Measurements from ENCODE around the gene AFF1.
A peak's percentile ranks its signal among the peaks of the same experiment; 100 is the strongest.

Gene AFF1

GRCh38 chr4:87037671-87038334 lies 103.0 kb downstream of the AFF1 start:
- Histone ChIP-seq H3K4me3 (ENCODE audit: low read length in 2 of 2) (no peak overlapping the region), H3K9me3 (ENCODE audit: control insufficient read depth in 2 of 2, low read length in 2 of 2) (no peaks in the 10 kb centered on the region), H3K27me3 (ENCODE audit: control insufficient read depth in 1 of 2, insufficient read depth in 2 of 2, low read length in 2 of 2) (no peaks in the 10 kb centered on the region), H3K36me3 (ENCODE audit: control insufficient read depth in 2 of 2, insufficient read depth in 2 of 2, low read length in 2 of 2) (no peaks in the 10 kb centered on the region), H3K9ac (ENCODE audit: low read length in 2 of 2) (peak overlapping the region in 1 of 2 donors; percentile 23), H3K27ac (ENCODE audit: low read length) (peak overlapping the region; percentile 89), H3K4me1 (ENCODE audit: control insufficient read depth, insufficient read depth, low read length) (peaks cover 65% of the 10 kb centered on the region)

GRCh38 chr4:87038837-87039615 lies 104.2 kb downstream of the AFF1 start:
- Histone ChIP-seq H3K9ac (ENCODE audit: low read length in 2 of 2) (peak overlapping the region; percentile 23 to 37), H3K9me3 (ENCODE audit: control insufficient read depth in 2 of 2, low read length in 2 of 2) (no peaks in the 10 kb centered on the region), H3K27ac (ENCODE audit: low read length) (peak overlapping the region; percentile 89), H3K4me1 (ENCODE audit: control insufficient read depth, insufficient read depth, low read length) (peaks cover 56% of the 10 kb centered on the region), H3K4me3 (ENCODE audit: low read length in 2 of 2) (peak overlapping the region in 1 of 2 donors; percentile 6), H3K36me3 (ENCODE audit: control insufficient read depth in 2 of 2, insufficient read depth in 2 of 2, low read length in 2 of 2) (no peaks in the 10 kb centered on the region), H3K27me3 (ENCODE audit: control insufficient read depth in 1 of 2, insufficient read depth in 2 of 2, low read length in 2 of 2) (no peaks in the 10 kb centered on the region)

- H3K9ac ChIP-seq (ENCODE audit: low read length in 2 of 2), result no peak overlapping the region
- H3K27me3 ChIP-seq (ENCODE audit: control insufficient read depth in 1 of 2, insufficient read depth in 2 of 2, low read length in 2 of 2), result no peaks in the 10 kb centered on the region
- no peaks in the 10 kb centered on the region for H3K36me3 ChIP-seq (ENCODE audit: control insufficient read depth in 2 of 2, insufficient read depth in 2 of 2, low read length in 2 of 2)
- H3K4me3 ChIP-seq (ENCODE audit: low read length in 2 of 2), result peak overlapping the region in 1 of 2 donors; percentile 22
- peaks cover 65% of the 10 kb centered on the region for H3K4me1 ChIP-seq (ENCODE audit: control insufficient read depth, insufficient read depth, low read length)
- H3K9me3 ChIP-seq (ENCODE audit: control insufficient read depth in 2 of 2, low read length in 2 of 2), result no peaks in the 10 kb centered on the region
- peak overlapping the region; percentile 89 for H3K27ac ChIP-seq (ENCODE audit: low read length)
Observed at GRCh38 chr4:87041141-87041540, 106.3 kb downstream of the AFF1 start.

- Histone ChIP-seq H3K4me1 (ENCODE audit: control insufficient read depth, insufficient read depth, low read length) (peaks cover 61% of the 10 kb centered on the region), H3K27ac (ENCODE audit: low read length) (peak overlapping the region; percentile 89), H3K9ac (ENCODE audit: low read length in 2 of 2) (no peak overlapping the region), H3K4me3 (ENCODE audit: low read length in 2 of 2) (no peak overlapping the region), H3K27me3 (ENCODE audit: control insufficient read depth in 1 of 2, insufficient read depth in 2 of 2, low read length in 2 of 2) (no peaks in the 10 kb centered on the region), H3K9me3 (ENCODE audit: control insufficient read depth in 2 of 2, low read length in 2 of 2) (no peaks in the 10 kb centered on the region), H3K36me3 (ENCODE audit: control insufficient read depth in 2 of 2, insufficient read depth in 2 of 2, low read length in 2 of 2) (peaks cover 7 to 8% of the 10 kb centered on the region in 2 donors)
Observed at GRCh38 chr4:87042221-87042620, 107.4 kb downstream of the AFF1 start.

GRCh38 chr4:87042986-87043820 lies 108.4 kb downstream of the AFF1 start:
- Histone ChIP-seq H3K36me3 (ENCODE audit: control insufficient read depth in 2 of 2, insufficient read depth in 2 of 2, low read length in 2 of 2) (peaks cover 9 to 11% of the 10 kb centered on the region in 2 donors), H3K4me1 (ENCODE audit: control insufficient read depth, insufficient read depth, low read length) (peaks cover 53% of the 10 kb centered on the region)

GRCh38 chr4:87044511-87045233 lies 109.9 kb downstream of the AFF1 start:
- peak overlapping the region; percentile 89 for H3K27ac ChIP-seq (ENCODE audit: low read length)
- no peaks in the 10 kb centered on the region for H3K9me3 ChIP-seq (ENCODE audit: control insufficient read depth in 2 of 2, low read length in 2 of 2)
- H3K27me3 ChIP-seq (ENCODE audit: control insufficient read depth in 1 of 2, insufficient read depth in 2 of 2, low read length in 2 of 2), result no peaks in the 10 kb centered on the region
- peaks cover 9 to 11% of the 10 kb centered on the region in 2 donors for H3K36me3 ChIP-seq (ENCODE audit: control insufficient read depth in 2 of 2, insufficient read depth in 2 of 2, low read length in 2 of 2)
- peak overlapping the region; percentile 48 to 67 for H3K4me3 ChIP-seq (ENCODE audit: low read length in 2 of 2)
- peaks cover 42% of the 10 kb centered on the region for H3K4me1 ChIP-seq (ENCODE audit: control insufficient read depth, insufficient read depth, low read length)
- H3K9ac ChIP-seq (ENCODE audit: low read length in 2 of 2), result peak overlapping the region; percentile 54 to 69

More at GRCh38 chr4:87042986-87043820, 108.4 kb downstream of the AFF1 start:
- H3K27me3 ChIP-seq (ENCODE audit: control insufficient read depth in 1 of 2, insufficient read depth in 2 of 2, low read length in 2 of 2), result no peaks in the 10 kb centered on the region
- no peak overlapping the region for H3K9ac ChIP-seq (ENCODE audit: low read length in 2 of 2)
- H3K9me3 ChIP-seq (ENCODE audit: control insufficient read depth in 2 of 2, low read length in 2 of 2), result no peaks in the 10 kb centered on the region
- peak overlapping the region; percentile 58 for H3K27ac ChIP-seq (ENCODE audit: low read length)
- H3K4me3 ChIP-seq (ENCODE audit: low read length in 2 of 2), result no peak overlapping the region

- H3K4me3 ChIP-seq (ENCODE audit: low read length in 2 of 2), result peak overlapping the region; percentile 48 to 67
- peak overlapping the region; percentile 54 to 69 for H3K9ac ChIP-seq (ENCODE audit: low read length in 2 of 2)
- H3K36me3 ChIP-seq (ENCODE audit: control insufficient read depth in 2 of 2, insufficient read depth in 2 of 2, low read length in 2 of 2), result peaks cover 9 to 11% of the 10 kb centered on the region in 2 donors
- peak overlapping the region; percentile 89 for H3K27ac ChIP-seq (ENCODE audit: low read length)
- H3K9me3 ChIP-seq (ENCODE audit: control insufficient read depth in 2 of 2, low read length in 2 of 2), result no peaks in the 10 kb centered on the region
- H3K27me3 ChIP-seq (ENCODE audit: control insufficient read depth in 1 of 2, insufficient read depth in 2 of 2, low read length in 2 of 2), result no peaks in the 10 kb centered on the region
- peaks cover 37% of the 10 kb centered on the region for H3K4me1 ChIP-seq (ENCODE audit: control insufficient read depth, insufficient read depth, low read length)
Observed at GRCh38 chr4:87045234-87045558, 110.4 kb downstream of the AFF1 start.

- Histone ChIP-seq H3K4me3 (ENCODE audit: low read length in 2 of 2) (peak overlapping the region; percentile 48 to 67), H3K27ac (ENCODE audit: low read length) (peak overlapping the region; percentile 89), H3K36me3 (ENCODE audit: control insufficient read depth in 2 of 2, insufficient read depth in 2 of 2, low read length in 2 of 2) (peaks cover 9 to 11% of the 10 kb centered on the region in 2 donors), H3K9me3 (ENCODE audit: control insufficient read depth in 2 of 2, low read length in 2 of 2) (no peaks in the 10 kb centered on the region), H3K4me1 (ENCODE audit: control insufficient read depth, insufficient read depth, low read length) (peaks cover 34% of the 10 kb centered on the region), H3K27me3 (ENCODE audit: control insufficient read depth in 1 of 2, insufficient read depth in 2 of 2, low read length in 2 of 2) (no peaks in the 10 kb centered on the region), H3K9ac (ENCODE audit: low read length in 2 of 2) (peak overlapping the region; percentile 54 to 69)
Observed at GRCh38 chr4:87045659-87046058, 110.8 kb downstream of the AFF1 start.

- H3K9ac ChIP-seq (ENCODE audit: low read length in 2 of 2), result peak overlapping the region; percentile 54 to 69
- H3K4me1 ChIP-seq (ENCODE audit: control insufficient read depth, insufficient read depth, low read length), result peaks cover 33% of the 10 kb centered on the region
- no peaks in the 10 kb centered on the region for H3K9me3 ChIP-seq (ENCODE audit: control insufficient read depth in 2 of 2, low read length in 2 of 2)
- no peaks in the 10 kb centered on the region for H3K27me3 ChIP-seq (ENCODE audit: control insufficient read depth in 1 of 2, insufficient read depth in 2 of 2, low read length in 2 of 2)
- peak overlapping the region; percentile 89 for H3K27ac ChIP-seq (ENCODE audit: low read length)
- H3K4me3 ChIP-seq (ENCODE audit: low read length in 2 of 2), result peak overlapping the region; percentile 2 to 67
- H3K36me3 ChIP-seq (ENCODE audit: control insufficient read depth in 2 of 2, insufficient read depth in 2 of 2, low read length in 2 of 2), result peaks cover 9 to 11% of the 10 kb centered on the region in 2 donors
Observed at GRCh38 chr4:87046121-87046551, 111.3 kb downstream of the AFF1 start.

GRCh38 chr4:87047281-87047798 lies 112.5 kb downstream of the AFF1 start:
- no peak overlapping the region for H3K4me3 ChIP-seq (ENCODE audit: low read length in 2 of 2)
- H3K9ac ChIP-seq (ENCODE audit: low read length in 2 of 2), result no peak overlapping the region
- H3K27me3 ChIP-seq (ENCODE audit: control insufficient read depth in 1 of 2, insufficient read depth in 2 of 2, low read length in 2 of 2), result no peaks in the 10 kb centered on the region
- peaks cover 9 to 11% of the 10 kb centered on the region in 2 donors for H3K36me3 ChIP-seq (ENCODE audit: control insufficient read depth in 2 of 2, insufficient read depth in 2 of 2, low read length in 2 of 2)
- H3K4me1 ChIP-seq (ENCODE audit: control insufficient read depth, insufficient read depth, low read length), result peaks cover 26% of the 10 kb centered on the region
- H3K9me3 ChIP-seq (ENCODE audit: control insufficient read depth in 2 of 2, low read length in 2 of 2), result no peaks in the 10 kb centered on the region
- H3K27ac ChIP-seq (ENCODE audit: low read length), result peak overlapping the region; percentile 89
